Caki2 (cell line): ENCODE data around the gene SERTAD1. TPM values are rescaled to one million over a fixed set of nuclear protein-coding genes. Genes with fewer than 3 reads are reported as not detected.
"Not testable (repeated sequence)": the region's sequence is repeated elsewhere in the genome, so short reads cannot be mapped to it uniquely, and the experiment has no call there.

Source experiments
- DNase-seq: peaks from one replicate; pipeline ENCODE4 v3.0.0-alpha.2; 2015; ENCODE audit warnings: low read depth
- in situ Hi-C: cut with HindIII; loops from 2 replicates; pipeline ENCODE4 v1.10.0; 2016; ENCODE audit warnings: low sequenced_read_pairs, low pct_unique_long_range_greater_than_20kb, mixed read lengths
- total RNA-seq: library from RNA; depleted of rRNA; stranded (reverse); fragments of >200 nt; shearing (Covaris generic); gene quantifications from 2 replicates; pipeline ENCODE4 v1.2.3, GENCODE V29; 2014; ENCODE audit warnings: low replicate concordance

The SERTAD1 gene
- total RNA-seq, 1 experiment from 2014 or later: 31.7 TPM

DNA sequence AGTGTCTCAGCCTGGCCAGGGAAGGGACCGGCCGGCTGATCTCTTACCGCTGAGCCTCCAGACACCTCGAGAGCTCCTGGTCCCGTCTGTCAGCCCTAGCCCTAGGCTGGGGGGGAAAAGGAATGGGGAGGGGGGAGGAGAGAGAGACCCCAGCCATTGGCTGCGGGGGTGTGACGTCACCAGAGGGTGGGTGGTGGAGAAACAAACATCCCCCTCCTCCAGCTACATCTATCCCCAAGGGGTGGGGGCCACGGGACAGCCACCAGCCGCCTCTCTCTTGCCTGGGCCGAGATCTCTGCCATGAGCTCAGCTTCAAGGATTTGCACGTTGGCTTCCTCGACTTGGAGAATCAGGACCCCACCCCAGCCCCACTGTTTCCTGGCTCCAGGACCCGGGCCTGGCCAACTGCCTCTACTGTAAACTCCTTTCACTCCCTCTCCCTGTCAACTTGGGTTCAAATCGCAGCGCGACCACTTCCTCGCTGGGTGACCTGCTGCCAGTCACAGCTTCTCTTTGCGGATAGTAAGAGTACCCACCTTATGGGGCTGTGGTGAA lies 12.4 kb downstream of the SERTAD1 start, which contains the start of gene PRX:
TSS of gene PRX (minus strand) at position 88 of the 555 bp plus-strand sequence. CDS start 5,446 bp downstream, outside the sequence.
- in situ Hi-C loops: no loop called here
- DNase-seq: no peak

DNA sequence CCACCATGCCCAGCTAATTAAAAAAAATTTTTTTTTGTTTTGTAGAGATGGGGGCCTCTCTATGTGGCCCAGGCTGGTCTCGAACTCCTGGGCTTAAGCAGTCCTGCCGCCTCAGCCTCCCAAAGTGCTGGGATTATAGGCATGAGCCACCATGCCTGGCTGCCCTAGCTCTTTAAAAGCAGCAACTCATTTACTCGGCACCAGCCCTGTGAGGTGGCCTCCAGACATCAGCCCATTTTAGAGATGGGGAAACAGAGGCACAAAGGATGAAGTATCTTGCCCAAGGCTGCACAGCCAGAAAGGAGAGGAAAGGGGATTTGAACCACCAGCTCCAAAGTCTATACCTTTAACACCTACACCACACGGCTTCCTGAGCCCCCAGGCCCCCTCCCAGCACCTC lies 12.9 kb downstream of the SERTAD1 start:
- DNase-seq: no peak
- in situ Hi-C loops: no loop called here

DNA sequence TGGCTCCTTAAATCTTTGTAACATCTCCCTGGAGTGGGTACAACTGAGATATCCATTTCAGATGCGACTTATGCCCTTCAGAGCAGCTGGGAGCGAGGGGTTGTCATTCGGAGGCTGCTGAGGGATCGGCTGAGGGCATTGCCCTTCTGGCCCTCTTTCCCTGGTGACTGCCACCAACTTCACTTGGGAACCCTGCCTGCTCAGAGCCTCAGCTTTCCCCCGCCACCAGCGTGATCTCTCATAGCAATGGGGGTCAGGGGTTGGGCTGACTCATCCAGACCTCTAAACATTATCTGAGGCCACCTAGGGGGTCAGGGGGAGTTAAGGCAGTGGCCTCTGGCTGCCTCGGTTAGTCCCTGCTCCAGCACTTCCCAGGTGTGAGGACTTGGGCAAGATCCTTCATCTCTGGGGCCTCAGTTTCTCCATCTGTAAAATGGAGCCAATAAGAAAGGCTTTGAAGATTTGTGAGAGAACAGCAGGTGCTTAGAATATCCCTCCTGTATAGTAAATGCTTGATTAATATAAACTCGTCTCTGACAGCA lies 13.8 kb downstream of the SERTAD1 start:
- in situ Hi-C loops: no loop called here

DNA sequence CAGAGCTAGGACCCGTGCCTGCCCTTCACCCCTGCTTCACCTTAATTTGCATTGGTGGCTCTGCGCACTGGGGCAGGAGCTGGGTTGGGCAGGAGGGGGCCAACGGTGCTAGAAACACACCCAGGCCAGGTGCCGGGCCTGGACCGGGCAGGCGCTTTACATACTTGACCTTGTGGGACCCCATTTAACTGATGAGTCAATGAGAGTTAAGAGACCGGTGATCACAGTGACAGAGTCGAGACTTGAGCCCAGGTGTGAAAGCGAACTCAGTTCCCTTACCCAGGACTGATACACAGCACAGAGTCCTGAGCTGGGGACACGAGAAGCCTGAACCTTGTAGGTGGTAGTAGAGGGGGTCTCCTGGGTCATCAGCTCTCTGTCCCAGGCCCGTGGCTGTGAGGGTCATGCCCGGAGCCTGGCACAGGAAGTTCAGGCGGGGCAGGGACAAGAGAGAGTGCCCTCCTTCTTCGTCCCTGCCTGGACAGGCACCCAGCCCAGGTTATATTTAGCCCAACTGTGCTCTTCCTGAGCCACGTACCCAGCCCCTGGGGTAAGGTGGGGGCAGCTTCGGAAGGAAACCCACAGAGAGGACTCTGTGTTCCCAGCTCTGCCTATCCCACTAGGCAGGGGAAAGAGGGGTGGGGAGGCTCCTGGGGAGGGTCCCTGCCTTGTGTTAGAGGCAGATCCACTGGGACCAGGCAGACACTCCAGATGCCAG lies 14.5 kb downstream of the SERTAD1 start:
- in situ Hi-C loops: no loop called here
- DNase-seq: no peak

More for the DNA sequence above, 13.8 kb downstream of the SERTAD1 start:
- no peak for DNase-seq

DNA sequence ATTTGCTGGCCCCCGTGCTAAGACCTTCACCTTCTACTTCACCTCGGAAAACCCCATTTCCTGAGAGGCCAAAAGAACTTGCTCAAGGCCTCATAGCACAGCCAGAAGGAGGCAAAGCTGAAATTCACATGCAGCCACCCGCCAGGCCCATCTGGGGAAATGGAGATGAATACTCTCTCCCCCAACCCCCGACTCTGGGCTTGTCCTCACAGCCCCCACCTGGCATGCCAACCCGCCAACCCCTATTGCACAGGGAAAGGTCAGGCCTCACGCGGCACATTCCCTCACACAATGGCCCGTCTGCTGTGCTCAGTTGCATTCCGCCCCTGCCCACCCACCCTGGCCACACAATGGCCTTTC lies 15.8 kb downstream of the SERTAD1 start:
- DNase-seq: no peak
- in situ Hi-C loops: no loop called here

DNA sequence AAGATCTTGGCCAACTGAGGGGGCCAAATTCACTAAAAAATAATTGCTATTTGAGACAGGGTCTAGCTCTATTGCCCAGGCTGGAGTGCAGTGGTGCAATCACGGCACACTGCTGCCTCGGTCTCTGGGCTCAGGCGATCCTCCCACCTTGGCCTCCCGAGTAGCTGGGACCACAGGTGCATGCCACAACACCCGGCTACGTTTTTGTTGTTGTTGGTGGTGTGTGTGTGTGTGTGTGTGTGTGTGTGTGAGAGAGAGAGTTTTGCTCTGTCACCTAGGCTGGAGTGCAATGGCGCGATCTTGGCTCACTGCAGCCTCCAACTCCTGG lies 17.2 kb downstream of the SERTAD1 start:
- in situ Hi-C loops, DNase-seq: not testable (repeated sequence)

DNA sequence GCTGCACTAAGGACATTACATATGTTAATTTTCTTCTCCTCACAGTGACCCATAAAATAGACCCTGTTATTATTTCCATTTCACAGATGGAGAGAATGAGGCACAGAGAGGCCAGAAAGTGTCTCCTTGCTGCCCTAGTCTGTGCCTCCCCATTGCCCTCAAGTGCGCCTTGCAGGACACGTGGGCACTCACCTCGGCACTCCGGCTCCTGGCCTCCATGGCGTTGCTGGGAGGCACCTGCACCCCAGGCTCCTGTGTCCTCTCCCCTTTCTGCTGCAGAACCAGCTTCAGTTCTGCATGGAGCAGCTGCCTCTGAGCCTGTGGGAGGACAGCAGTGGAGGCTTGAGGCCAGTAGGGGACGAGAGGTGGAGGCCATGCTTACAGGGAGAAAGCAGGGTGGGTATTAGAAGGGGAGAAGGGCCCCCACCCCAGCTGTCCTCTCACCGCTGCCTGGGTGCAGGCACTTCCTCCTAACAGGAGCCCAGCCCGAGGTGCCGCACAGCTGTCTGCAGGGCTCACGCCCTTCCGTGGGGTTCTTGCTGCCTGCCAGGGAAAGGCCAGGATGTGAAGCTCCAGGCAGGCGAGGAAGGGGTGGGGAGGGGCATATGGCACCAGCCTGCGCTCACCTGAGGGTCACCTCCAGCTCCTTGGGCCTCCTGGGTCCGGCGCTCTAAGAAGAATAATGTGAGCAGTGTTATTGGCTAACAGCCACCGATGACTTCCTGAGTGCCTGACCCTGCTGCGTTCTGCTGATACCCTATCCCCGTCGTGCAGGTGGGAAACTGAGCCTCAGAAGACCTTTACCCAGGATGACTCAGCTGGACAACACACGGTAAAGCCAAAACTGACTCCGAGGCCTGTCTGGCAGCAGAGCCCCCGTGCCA lies 17.8 kb downstream of the SERTAD1 start:
- no peak for DNase-seq
- in situ Hi-C loops: no loop called here

DNA sequence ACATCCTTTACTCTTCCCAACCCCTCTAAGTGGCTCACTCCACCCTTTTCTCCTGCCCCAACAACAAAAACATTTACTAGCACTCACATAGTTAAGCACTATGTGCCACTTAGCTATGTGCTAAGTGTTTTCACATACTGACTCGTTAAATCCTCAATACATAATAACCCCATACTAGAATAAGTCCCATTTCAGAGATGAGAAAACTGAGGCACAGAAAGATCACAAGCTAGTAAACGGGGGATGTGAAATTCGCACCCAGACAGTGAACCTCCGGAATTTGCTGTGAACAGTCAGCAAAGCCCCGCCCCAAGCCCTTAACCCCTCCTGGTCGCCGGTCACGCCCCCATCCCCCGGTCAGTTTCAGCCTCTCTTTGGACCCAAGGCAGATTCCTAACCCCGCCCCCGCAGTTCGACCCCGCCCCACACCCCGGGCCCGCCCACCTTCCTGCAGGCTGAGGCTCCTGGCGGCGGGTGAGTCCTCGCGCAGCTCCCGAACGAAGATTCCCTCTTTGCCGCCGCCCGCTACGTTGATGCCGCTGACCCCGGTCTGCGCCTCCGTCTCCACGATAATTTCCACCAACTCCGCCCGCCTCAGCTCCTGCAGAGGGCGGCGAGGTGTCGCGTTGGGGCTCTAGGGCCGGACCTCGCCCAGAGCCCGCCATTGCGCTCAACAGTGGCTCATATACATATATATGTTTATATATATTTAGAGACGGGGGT lies 22.4 kb downstream of the SERTAD1 start:
- DNase-seq: peak; percentile 80
- in situ Hi-C loops: no loop called here

DNA sequence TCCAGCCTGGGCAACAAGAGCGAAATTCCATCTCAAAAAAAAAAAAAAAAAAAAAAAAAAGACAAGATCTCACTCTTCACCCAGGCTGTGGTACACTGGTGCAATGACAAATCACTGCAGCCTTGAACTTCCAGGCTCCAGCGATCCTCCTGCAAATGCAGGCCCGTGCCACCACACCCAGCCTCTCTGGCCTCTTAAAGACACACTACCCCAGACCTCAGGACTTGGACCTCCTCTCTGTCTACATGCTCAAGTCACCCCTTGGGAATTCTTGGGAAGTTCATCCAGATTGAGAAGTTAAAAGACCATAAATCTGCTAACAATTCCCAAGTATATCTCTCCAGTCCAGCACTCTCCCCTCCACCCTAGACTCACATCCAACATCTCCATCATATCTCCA lies 25.2 kb downstream of the SERTAD1 start:
- DNase-seq: no peak
- in situ Hi-C loops: no loop called here

DNA sequence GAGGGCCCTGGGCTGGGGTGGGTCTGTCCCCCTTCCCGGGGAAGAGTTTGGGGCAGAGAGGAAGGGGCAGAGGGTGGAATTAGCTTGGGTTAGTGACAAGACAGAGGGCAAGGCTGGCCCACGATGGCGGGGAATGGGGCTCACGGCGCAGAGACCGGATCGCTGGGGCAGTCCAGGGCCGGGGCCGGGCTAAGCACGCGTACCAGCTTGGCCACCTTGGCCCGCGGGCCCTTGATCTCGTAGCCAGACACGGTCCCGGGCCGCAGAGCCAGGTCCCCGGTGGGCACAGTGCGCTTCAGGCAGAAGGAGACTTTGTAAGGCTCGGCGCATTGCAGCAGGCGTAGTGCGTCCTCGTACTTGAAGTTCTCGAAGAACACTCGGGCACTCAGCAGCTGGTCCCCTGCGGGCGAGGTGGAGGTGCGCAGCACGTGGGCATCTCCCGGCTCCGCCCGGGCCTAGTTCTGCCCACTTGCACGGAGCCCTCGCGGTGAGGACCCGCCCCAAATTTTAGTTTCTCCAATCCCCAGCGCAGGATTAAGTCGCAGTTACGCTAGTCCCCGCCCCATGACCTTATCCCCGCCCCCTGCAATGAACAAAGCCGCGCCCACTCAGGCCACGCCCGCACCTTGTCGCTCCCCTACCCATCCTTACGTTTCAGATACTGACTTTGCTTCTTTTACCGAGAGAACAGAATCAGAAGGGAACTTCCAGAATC lies 27.2 kb downstream of the SERTAD1 start:
- no peak for DNase-seq
- in situ Hi-C loops: no loop called here

DNA sequence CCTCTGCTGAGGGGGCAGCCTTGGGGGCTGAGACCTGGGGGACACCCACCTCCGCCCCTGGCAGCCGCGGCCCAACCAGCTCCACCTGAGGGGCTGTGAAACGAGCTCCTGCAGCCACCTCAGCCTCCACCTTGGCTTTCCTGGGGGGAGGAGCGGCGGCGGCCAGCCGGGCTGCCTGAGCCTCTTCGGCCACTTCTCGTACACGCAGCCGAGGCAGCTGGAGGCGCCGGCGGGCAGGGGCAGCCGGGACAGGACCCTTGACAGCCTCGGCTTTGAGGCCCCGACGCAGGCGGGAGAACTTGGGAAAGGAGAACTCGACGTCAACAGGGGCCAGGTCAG lies 28.3 kb downstream of the SERTAD1 start:
- DNase-seq: no peak

DNA sequence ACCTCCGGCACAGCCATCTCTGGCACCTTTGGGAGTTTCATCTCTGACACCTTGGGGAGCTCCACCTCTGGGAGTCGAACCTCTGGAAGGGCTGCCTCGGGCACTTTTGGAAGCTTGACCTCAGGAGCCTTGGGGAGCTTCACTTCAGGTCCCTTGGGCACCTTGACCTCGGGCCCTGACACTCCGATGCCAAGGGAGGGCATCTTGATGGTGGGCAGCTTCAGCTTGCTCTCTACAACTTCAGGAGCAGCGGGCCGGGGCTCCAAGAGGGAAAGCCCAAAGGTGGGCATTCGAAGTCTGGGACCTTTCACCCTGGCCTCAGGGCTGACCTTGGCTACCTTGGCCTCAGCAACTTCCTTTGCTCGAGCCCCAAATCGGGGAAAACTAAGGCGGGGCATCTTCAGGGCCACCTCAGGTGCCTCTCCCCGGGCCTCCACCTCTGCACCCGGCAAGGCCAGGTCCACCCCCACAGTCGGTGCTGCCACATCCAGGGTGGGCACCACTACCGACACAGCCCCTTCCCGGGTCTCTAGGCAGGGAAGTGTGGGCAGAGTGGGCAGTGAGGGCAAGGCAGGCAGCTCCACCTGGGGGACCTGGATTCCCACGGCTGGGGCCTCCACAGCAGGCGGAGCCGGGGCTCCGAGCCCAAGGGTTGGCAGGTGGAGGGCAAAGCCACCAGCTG lies 28.8 kb downstream of the SERTAD1 start:
- in situ Hi-C loops: no loop called here
- no peak for DNase-seq

More for the DNA sequence above, 28.3 kb downstream of the SERTAD1 start:
- in situ Hi-C loops: no loop called here

DNA sequence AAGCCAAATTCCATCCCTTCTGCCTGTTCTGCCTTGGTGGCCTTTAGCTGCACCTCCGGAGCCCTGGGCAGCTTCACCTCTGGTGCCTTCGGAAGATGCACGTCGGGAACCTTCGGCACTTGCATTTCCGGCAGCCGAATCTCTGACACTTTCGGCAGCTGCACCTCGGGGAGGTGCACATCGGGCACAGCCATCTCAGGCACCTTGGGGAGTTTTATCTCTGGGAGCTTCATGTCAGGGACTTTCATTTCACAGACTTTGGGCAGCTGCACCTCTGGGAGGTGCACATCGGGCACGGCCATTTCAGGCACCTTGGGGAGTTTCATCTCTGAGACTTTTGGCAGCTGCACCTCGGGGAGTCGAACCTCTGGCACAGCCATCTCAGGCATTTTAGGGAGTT lies 29.8 kb downstream of the SERTAD1 start:
- no peak for DNase-seq
- in situ Hi-C loops: no loop called here

DNA sequence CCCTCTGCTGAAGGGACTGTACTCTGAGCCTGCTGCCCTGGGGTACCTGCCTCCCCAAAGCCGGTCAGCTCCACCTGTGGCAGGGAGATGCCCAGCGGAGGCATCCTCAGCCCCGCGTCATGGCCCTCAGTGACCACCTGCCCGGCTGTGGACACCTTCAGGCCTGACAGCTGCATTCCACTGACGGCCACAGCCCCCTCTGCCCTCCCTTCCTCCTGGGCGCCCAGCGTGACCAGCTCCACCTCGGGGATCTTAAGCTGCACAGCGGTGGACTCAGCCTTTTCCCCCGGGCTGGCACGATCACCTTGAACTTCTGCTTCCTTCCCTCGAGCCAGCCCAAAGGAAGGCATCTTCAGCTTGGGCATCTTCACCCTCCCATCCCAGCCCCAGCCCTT lies 31.0 kb downstream of the SERTAD1 start:
- DNase-seq: peak; percentile 35
- in situ Hi-C loops: no loop called here

DNA sequence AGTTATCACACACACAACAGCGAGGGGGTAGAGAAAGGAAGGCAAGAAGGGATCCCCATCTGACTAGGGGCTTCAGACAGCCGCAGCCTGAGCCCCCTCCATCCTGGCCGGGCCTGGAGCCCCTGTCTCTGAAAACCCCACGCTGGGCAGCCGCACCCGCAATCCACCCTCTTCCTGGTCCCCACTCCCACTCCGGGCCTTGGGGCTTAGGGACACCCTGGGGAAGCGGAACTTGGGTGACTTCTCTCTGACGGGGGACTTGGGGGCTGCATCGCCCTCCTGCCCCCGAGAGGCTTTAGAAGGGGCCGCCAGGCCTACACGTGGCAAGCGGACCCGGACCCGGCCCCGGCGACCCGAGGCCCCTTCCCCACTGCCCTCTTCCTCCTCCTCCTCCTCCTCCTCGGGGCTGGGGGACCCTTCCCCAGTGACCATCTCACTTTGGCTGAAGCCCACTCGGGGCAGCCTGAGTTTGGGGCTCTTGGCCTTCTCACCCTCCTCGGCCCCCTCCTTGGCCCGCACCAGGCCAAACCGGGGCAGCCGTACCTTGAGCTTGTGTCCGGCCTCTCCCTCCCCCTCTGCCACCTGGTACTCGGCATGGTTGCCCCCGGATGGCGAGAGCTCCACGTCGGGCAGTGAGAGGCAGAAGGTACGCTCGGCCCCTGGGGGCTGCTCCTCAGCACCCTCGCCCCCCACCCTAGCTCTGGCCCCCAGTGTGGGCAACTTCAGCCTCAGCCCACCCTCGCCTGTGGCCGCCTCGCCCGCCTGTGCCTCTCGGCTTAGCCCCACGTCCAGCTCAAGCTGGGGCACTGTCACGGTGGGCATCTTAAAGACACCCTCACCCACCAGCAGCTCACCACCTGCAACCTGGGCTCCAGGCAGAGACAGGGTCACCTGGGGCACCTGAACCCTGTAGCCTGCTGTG lies 31.6 kb downstream of the SERTAD1 start:
- DNase-seq: no peak
- in situ Hi-C loops: no loop called here

DNA sequence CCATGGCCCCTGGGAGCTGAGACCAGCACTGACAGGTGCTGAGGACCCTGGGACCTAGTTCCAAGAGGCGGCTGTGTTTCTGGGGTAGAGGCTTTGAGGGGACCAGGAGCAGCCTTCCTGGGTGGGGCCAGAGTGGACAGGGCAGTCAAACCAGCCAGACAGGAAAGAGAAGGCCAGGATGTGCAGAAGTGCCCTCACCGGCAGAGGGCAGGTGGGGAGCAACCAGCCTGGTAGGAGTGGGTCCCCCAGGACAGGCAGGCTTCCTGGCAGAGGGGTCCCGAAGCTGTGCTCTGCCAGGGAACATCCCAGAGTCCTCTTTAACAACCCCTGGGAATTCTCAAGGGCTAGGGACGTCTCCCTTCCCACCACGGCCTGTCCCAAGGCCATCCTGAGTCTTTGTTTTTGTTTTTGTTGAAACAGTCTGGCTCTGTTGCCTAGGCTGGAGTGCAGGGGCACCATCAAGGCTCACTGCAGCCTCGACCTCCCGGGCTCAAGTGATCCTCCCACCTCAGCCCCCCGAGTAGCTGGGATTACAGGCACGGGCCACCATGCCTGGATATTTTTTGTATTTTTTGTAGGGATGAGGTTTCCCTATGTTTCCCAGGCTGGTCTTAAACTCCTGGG lies 32.8 kb downstream of the SERTAD1 start:
- no peak for DNase-seq
- in situ Hi-C loops: no loop called here
